GM12801 (cell line): ENCODE data around the gene DIO1.

Source experiments
- CTCF ChIP-seq: IDR thresholded peaks from one replicate; pipeline ENCODE4 v1.5.1; 2011; ENCODE audit warnings: control low read depth; ENCODE audit not compliant: insufficient read length; ENCODE audit errors: extremely low read depth

The DIO1 gene

GRCh38 chr1:53890522-53890941, 3.5 kb upstream of the DIO1 start:
- TF ChIP-seq CTCF, result no peak

- no peak for TF ChIP-seq CTCF
Measured at GRCh38 chr1:53891018-53891417, 3.0 kb upstream of the DIO1 start.

- TF ChIP-seq CTCF, result no peak
Measured at GRCh38 chr1:53891678-53892077, 2.3 kb upstream of the DIO1 start.

GRCh38 chr1:53892911-53893310, 1.1 kb upstream of the DIO1 start:
- TF ChIP-seq CTCF, result no peak

GRCh38 chr1:53894644-53895043, 657 bp downstream of the DIO1 start:
- no peak for TF ChIP-seq CTCF

- no peak for TF ChIP-seq CTCF
Measured at GRCh38 chr1:53895421-53895820, 1.4 kb downstream of the DIO1 start.

- no peak for TF ChIP-seq CTCF
Measured at GRCh38 chr1:53896635-53897229, 2.7 kb downstream of the DIO1 start.
